Endothelial cell of umbilical vein (primary cell): ENCODE data around the gene PARD3B.

Source experiments
- CTCF ChIP-seq, 2 donors: IDR thresholded peaks; 1 replicate in 1 of 2; 2 replicates in 1 of 2; pipeline ENCODE4 v1.5.1; 2011; ENCODE audit warnings: low read length in 2 of 2, mild to moderate bottlenecking in 2 of 2, moderate library complexity in 2 of 2, control low read depth in 1 of 2, inconsistent platforms in 1 of 2, low read depth in 1 of 2; ENCODE audit not compliant: insufficient read depth in 1 of 2; ENCODE audit errors: extremely low read depth in 1 of 2
- EZH2 ChIP-seq: IDR thresholded peaks from 2 replicates; pipeline ENCODE4 v1.6.1; 2012; ENCODE audit warnings: borderline replicate concordance, low read depth, mild to moderate bottlenecking, moderate library complexity, low read length, inconsistent platforms; ENCODE audit not compliant: severe bottlenecking
- FOS ChIP-seq: IDR thresholded peaks from 2 replicates; pipeline ENCODE4 v1.6.1; 2011; ENCODE audit warnings: mild to moderate bottlenecking, low read length, moderate library complexity, borderline replicate concordance; ENCODE audit not compliant: insufficient read depth
- GATA2 ChIP-seq: IDR thresholded peaks from 2 replicates; pipeline ENCODE4 v1.7.0; 2011; ENCODE audit warnings: low read depth, mild to moderate bottlenecking, moderate library complexity, mixed read lengths, low read length; ENCODE audit not compliant: insufficient read length, insufficient read depth
- JUN ChIP-seq: IDR thresholded peaks from 2 replicates; pipeline ENCODE4 v1.6.1; 2011; ENCODE audit warnings: borderline replicate concordance, low read depth; ENCODE audit not compliant: insufficient read length, insufficient read depth
- MAX ChIP-seq: IDR thresholded peaks from 2 replicates; pipeline ENCODE4 v1.6.1; 2011; ENCODE audit not compliant: insufficient read depth, insufficient read length
- MYC ChIP-seq: IDR thresholded peaks from one replicate; pipeline ENCODE4 v1.6.1; 2011; ENCODE audit warnings: mild to moderate bottlenecking, low read depth, low read length
- POLR2A ChIP-seq: IDR thresholded peaks from 2 replicates; pipeline ENCODE4 v1.6.1; 2012; ENCODE audit warnings: low read depth, mild to moderate bottlenecking, control low read depth, low read length
- POLR2AphosphoS5 ChIP-seq: IDR thresholded peaks from 2 replicates; pipeline ENCODE4 v1.6.1; 2012; ENCODE audit warnings: low read depth, mild to moderate bottlenecking, control low read depth, low read length, moderate library complexity; ENCODE audit not compliant: insufficient read depth

- TF ChIP-seq CTCF (IDR thresholded peaks at IDR 0.05; ENCODE audit: extremely low read depth in 1 of 2, insufficient read depth in 1 of 2, low read depth in 1 of 2, low read length in 2 of 2) (no peak), EZH2 (no peak), MAX (no peak), POLR2AphosphoS5 (no peak), POLR2A (no peak), GATA2 (no peak), MYC (no peak), JUN (no peak), FOS (no peak)
Measured at GRCh38 chr2:205089958-205090357, 544.7 kb downstream of the PARD3B start.
